DMS53 treated with DMSO at 0.1 percent for 48 hours (cell line): Measurements from ENCODE around the gene UBE2G2.

Experiments used
- DNase-seq: peaks from one replicate; lab custom pipeline; 2025; ENCODE audit not compliant: unreplicated experiment; lab: John Stamatoyannopoulos, UW

The UBE2G2 gene

DNA sequence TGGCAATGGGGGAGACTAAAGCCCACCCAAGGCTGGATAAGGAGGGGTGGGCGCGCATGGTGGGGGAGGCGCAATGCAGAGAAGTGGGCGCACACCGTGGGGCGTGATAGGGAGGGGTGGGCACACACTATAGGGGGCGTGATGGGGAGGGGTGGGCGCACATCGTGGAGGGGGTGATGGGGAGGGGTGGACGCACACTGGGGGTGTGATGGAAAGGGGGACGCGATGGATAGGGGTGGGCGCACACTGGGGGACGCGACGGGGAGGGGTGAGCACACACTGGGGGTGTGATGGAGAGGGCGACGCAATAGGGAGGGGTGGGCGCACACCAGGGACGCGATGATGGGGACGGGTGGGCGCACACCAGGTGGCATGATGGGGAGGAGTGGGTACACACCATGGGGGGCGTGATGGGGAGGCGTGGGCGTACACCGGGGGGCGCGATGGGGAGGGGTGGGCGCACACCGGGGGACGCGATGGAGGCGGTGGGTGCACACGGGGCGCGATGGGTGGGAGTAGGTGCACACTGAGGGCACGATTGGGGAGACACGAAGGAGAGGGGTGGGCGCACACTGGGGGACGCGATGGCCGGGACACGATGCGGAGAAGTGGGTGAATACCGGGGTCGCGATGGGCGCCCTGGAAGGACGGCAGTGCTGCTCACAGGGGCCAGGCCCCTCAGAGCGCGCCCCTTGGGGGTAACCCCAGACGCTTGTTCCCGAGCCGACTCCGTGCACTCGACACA is 15.3 kb upstream of the UBE2G2 start:
- DNase-seq: no peak

DNA sequence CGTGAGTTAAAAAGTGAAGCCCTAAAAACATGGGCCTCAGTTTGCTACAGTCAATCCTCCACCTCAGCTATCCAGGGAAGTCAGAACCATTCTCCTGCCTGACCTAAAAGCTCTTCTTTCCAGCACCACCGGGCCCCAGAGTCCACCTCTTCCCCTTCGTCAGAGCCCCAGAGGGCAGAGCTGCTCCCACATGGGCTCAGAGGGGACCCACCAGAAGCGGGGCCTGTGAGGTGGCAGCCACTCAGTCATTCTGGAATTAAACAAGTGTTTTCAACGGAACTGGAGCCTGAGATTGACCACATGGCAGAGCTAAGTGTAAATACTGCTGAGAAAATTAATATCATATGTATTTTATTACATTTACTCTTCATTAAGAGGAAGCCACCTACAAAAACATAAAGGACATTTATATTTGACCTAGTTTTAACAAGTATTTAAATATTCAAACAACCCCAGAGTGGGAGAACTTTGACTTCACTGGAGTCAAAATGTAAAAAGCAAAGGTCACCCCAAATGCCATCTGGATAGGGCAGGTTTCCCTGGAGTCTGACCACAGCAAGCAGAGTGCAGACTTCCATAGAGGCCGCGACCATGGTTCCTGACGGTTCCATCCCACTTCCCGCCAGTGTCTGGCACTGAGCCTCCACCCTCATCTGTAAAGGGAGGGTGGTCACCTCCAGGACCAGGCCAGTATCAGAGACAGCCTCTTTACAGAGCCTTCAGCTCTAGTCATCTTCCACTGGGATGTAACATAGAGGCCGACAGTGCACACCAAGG is 14.4 kb upstream of the UBE2G2 start:
- no peak for DNase-seq

DNA sequence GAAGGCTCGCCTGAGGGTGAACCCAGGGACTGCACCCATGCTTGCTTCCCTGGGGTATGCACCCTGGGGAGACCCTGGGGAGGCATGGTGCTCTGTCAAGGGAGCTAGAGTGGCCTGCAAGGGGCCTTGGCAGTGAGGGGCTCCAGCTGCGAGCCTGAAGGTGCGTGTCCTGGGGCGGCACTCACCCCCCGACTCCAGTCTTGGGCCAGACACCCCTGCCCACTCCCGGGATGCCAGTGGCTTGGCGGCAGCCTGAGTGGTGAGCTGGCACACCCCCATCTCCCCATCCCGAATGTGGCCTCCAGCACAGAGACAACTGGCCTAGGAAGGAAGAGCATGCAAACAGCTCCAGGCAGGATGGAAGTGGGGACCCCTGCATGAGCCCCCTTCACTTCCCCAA is 13.6 kb upstream of the UBE2G2 start:
- no peak for DNase-seq

DNA sequence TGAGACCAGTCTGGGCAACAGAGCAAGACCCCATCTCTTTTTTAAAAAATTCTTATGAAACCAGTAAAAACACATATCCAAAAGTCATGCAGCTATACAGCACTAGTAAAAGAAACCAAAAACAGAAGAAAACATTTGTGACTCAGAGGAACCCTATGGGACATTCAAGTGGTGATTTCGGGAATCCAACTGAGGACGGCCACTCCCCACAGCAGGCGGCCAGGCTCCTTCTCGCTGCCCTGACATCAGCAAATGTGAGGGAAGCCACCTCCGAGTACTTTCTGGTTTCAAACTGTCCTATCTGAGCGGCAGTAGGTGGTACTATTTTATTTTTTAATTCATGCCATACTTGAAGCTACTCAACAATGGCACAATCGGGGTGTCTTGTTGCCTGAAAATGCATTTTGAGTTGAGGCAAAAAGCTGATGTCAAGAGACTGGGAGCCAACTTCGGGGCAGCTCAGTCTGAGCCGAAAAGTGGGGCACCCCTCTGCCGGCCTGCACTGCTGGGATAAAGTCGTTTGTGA is 12.9 kb upstream of the UBE2G2 start:
- DNase-seq: no peak

DNA sequence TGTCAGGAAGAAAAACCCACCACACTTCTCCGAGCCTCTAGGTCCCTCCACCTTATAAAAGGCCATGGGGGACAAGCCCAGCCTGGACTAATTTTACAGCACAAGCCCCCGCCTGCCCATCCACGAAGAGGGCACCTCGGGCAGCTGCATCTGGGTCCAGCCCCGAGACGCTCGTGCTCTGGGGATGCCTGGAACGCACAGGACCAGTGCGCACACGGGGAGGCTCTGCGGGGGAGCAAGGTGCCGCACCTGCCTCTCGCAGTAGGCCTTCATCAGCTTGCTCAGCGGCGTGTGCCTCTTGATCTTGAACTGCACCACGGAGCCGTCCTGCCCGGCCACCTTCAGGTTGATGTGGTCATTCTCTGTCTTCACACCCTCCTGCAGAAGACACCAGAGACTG is 12.1 kb upstream of the UBE2G2 start:
- DNase-seq: no peak

DNA sequence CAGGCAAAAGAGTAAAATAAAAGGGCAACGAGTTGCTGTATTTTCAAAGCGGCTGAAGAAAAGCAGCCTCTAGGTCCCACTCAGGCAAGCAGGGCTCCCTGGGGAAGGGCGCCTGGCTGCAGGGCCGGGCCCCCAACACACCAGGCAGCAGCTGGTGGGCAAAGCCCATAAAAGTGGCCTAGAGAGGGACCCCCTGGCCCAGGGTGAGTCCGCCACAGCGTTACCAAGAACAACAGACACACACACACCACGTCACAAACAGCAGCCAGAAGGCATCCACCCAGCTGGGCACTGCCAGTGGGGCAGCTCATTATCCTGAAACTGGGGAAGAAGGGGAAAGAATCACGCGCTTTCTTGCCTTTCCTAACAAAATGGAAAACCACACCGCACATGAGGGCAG is 11.5 kb upstream of the UBE2G2 start:
- DNase-seq: no peak

DNA sequence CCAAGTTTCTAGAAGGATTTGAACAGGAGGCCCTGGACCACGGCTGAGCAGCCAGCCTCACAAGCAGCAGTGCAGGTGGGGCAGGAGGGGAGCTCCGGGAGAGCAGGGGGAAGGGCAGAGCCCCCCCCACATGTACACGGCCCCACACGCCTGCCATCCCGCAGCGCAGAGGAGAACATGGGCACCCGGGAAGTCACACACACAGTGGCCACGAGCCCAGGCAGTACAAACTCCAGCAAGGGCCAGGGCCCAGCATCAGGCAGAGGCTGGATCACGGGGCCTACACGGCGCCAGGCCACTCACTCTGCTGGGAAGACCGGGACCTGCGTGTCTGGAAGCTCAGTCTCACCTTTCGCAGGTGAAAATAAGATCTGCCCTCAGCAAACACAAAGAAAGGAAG is 11.0 kb upstream of the UBE2G2 start:
- DNase-seq: no peak

DNA sequence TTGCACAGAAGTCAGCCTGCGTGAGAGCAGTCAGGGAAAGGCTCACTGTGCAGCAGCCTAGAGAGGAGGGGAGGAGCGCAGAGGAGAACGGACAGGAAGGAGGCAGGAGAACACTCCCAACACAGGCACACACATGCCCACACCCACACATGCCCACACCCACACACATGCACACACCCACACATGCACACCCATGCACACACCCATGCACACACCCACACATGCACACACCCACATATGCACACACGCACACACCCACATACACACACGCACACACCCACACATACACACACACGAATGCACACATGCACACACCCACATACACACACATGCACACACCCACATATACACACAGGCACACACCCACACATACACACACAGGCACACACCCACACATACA is 9.2 kb upstream of the UBE2G2 start:
- DNase-seq: no peak

DNA sequence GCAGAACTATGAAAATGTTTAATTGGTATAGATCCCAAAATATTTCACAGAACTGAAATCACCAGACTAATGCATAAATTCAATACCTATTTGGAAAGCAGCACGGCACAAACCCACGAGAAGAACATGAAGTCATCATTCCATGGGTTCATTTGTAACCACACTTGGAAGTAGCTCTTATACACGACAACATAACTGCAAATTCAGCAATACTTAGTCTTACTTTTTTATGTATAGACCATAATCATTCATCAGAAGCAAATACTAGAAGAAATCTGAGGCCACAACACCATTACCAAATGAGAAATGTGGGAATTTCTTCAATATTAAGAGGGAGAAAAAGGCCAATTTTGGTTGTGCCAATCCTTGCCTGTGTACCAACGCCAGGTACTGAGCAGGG is 4.2 kb upstream of the UBE2G2 start:
- DNase-seq: no peak

DNA sequence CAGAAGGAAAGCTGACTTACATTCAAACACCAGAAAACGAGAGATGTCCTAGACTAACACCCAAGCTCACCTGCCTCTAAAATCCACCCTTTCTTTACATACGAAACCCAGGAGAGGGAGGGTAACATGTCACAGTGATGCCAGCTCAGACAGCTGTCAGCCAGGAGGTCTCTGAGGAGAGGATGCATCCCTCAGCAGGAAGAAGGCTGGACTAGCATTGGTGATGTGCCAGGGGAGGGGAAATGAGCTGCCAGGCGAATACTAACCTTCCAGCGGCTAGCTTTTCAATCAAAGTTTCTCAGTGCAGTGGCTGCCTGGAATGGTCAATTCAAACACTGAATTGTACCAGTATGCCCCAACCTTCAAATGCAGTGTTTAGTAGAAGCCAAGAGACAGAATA is 3.6 kb upstream of the UBE2G2 start:
- DNase-seq: no peak

DNA sequence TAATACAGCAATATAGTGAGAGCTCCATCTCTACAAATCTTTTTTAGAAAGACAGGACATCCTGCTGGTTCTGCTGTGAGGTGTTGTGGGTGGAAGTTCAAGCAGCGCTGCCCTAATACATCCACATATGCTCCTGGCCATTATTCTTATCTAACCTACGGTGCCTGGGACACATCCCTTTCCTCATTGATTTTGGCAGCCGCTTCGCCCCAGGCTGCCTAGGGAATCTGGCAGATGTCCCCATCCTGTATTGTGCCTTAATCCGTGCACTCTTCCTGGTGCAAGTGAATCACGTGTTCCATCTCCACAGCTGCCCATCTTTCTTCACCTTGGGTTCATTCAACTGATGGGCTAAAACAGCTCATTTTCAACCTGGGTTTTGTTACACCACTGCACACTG is 3.1 kb upstream of the UBE2G2 start:
- DNase-seq: no peak

DNA sequence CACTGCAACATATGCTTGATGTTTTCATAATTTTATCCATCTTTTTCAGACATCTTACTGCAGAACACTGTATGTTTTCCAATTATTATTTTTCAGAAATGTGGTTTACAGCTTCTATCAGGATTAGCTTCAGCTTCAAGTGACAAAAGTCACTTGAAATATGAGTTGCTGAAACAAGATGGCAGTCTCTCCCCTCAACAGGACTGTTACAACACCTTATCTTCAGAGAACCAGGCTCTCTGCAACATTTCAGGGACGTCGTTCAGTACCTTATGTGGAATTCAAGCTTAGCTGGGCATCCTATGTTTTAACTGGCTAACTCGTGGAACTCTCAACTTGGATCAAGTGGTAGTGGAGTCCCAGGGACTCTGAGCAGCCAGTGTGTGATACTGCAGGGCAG is 2.0 kb upstream of the UBE2G2 start:
- no peak for DNase-seq

DNA sequence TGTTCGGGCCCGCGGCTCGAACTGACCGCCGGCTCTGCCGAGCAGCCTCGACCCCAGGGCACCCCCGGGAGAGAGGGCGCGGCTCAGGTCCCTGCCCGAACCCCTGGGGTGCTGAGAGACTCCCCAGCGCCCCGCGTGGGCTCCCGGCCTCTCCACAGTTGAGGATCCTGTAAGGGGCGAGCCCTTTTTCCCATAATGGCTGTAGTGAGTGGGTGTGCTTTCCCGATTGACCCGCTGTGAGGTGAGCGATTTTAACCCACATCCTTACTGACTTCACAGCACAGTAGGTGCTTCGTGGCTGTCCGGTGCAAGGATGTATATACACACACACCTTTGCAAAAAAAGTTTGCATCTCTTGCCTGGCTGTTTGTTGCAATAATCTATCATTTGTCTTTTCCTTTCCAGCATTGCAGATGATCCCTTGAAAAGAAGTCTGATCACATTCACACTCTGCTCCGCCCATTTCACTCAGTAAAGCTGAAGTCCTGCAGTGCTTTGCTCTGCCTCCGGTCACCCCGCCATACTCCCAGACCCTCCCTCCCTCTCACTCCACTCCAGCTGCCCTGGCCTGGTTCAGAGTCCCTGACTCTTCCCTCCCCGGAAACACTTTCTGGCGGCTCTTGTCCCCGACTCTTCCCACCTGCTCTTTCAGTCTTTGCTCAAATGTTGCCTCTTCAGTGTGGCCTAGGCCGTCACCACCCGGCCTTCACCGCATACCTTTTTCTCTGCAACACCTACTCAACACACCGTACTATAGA is 955 bp upstream of the UBE2G2 start:
- DNase-seq: no peak

DNA sequence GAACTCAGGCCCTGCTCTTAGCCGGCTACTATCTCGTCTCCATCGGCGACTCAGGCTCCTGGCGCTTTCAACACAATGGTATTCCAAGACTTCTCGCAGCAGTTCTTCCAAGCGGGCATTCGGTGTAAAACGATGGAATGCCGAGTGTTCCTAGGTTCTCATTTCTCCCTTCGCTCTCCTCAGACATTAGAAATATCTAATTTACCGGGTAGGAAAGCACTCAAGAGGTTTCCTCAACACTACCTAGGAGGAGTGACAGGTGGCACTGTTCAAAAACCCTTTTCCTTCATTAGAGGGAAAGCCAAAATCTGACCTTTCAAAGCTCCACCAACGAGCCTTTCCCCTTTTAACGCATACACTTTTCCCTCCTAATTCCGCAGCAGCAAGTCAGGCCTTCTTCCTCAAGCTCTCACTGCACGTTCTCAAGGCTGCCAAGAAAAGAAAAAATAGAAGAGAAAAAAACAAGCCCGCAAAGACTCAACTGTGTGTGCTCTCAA is 601 bp downstream of the UBE2G2 start:
- DNase-seq: peak; percentile 5

DNA sequence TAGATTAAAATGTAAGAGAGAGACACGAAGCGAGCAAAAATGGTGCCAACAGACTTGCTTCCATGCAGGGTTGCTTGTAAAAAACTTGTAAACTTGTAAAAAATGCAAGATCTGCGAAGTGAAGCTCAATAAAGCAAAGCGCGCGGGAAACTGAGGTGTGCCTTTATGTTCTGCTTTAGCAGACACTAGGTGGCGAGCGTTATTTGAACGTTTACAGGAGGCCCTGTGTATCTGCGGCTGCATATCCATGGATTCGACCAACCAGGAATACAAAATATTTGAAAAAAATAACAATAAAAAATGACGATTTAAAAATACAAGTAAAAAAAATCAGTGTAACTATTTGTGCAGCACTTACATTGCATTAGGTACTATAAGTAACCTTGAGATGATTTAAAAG is 1.5 kb downstream of the UBE2G2 start:
- DNase-seq: no peak

DNA sequence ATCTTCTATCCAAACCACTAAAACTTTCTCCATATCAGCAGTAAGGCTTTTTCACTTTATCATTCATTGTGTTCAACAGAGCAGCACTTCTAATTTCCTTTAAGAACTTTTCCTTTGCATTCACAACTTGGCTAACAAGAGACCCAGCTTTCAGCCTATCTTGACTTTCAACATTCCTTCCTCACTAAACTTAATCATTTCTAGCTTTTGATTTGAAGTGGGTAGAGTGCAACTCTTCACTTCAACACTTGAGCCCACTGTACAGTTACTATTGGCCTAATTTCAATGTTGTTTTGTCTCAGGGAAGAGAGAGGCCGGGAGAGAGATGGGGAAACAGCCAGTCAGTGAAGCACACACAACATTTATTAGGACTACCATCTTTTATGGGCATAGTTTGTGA is 2.0 kb downstream of the UBE2G2 start:
- no peak for DNase-seq

DNA sequence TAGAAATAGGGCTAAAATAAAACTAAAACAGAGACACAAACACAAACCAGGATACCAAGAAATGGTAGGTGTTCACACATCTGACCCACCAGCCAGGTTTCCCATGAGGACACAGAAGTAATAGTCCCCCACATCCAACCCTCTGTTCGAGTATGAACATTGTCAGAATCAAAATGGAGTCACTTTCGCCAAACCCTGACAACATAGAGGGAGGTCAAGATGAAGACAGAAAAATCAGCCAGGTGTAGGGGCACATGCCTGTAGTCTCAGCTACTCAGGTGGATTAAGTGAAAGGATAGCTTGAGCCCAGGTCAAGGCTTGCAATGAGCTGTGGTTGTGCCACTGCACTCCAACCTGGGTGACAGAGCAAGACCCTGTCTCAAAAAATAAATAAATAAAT is 3.8 kb downstream of the UBE2G2 start:
- DNase-seq: no peak

DNA sequence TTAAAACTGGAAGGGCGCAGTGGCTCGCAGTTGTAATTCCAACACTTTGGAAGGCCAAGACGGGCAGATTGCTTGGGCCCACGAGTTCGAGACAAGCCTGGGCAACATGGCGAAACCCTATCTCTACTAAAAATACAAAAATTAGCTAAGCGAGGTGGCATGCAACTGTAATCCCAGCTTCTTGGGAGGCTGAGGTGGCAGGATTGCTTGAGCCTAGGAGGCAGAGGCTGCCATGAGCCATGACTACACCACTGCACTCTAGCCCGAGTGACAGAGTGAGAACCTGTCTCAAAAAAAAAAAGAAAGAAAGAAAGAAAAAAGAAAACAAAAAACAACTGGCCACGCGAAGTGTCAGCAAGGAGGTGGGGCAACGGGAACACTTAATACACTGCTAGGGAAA is 6.3 kb downstream of the UBE2G2 start:
- no peak for DNase-seq

DNA sequence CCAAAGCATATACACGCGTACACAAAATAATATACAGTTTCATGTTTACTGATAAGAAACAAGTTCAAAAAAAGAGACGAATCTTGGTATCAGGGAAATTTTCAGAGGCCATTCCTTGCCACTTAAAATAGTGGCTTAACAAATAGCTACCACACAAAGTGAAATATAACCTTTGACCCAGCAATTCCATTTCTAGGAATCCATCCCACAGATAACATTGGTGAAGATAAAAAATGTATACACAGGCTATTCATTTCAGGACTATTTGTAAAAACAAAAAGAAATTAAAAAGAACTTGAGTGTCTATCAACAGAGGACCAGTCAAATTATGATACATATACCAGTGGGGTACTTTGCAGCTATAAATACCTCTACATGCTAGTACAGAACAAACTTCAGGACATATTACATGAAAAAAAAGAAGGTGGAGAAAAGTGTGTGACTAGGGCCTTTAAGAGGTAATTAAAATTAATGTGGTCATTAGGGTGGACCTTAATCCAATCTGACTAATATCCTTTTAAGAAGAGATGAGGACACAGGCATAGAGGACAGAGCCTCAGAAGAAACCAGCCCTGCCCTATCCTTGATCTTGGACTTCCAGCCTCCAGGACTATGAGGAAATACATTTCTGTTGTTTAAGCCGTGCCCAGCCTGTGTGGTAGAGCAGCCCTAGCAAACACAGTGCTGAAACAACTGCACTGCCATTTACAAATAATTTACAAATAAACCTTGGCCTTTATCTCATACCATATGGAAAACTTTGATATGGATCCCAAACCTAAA is 7.8 kb downstream of the UBE2G2 start:
- no peak for DNase-seq

DNA sequence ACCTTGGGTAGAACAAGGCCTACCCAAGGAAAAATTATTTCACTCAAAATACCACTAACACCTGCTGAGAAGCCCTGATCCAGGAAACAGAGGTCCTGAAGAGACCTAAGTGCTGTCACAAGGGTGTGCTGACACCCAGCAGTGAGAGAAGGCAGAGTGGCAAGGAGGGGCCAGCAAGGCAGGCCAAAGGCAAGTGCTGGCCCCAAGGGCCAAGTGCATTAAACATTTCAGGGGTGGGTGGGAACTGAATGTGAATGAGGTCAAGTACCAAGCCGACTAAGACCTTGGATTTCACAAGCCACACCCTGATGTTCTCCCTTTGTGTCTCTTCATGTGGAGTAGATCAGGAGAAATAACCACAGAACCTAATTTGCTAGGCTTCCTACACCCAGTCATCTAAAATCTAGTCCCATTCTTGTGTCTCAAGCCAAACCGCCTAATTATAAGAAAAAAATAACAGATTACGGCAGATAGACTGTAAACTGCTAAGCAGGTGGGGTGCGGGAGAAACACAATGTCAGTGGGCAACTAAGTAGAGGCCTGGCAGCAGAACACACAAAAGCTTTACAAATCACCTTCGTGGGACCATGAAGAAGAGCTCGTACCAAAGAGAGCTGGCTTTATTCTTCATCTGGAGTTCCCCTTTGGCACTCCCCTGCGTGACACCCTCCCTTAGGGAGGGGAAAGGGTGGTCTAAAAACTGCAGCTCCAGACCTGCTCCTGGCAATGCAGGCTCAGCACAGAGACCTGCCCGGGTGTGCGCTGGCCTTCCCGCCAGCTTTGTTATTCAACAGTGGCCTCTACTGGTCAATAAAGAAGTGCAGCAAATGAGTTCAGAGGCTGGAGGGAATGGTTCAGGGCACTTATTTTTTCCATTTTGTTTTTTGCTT is 8.7 kb downstream of the UBE2G2 start:
- DNase-seq: peak; percentile 1
